K562 (cell line): ENCODE data around the gene OCA2. TPM values are rescaled to one million over a fixed set of nuclear protein-coding genes. Genes with fewer than 3 reads are reported as not detected.

Experiments used
- HNRNPLL ChIP-seq: fragments of 200-400 bp; formaldehyde crosslinking; IDR thresholded peaks from 2 replicates; pipeline ENCODE4 v1.6.1; 2017; ENCODE audit warnings: low read length, low read depth, mild to moderate bottlenecking; ENCODE audit not compliant: poor library complexity, severe bottlenecking
- HOXB6 ChIP-seq: fragments of 250-450 bp; sonication (Bioruptor Pico); IDR thresholded peaks from 2 replicates; pipeline ENCODE4 v1.5.1; 2022; ENCODE audit warnings: mild to moderate bottlenecking, borderline replicate concordance
- KDM4B ChIP-seq, 2 experiments: fragments of 450-650 bp in 1 of 2; sonication (generic) in 1 of 2; IDR thresholded peaks; 2 replicates each; pipeline ENCODE4 v1.6.1; 2016 to 2017; ENCODE audit warnings: borderline replicate concordance in 2 of 2, antibody characterized with exemption in 1 of 2, low read depth in 1 of 2, mild to moderate bottlenecking in 1 of 2
- LCOR ChIP-seq: sonication (generic); formaldehyde crosslinking; IDR thresholded peaks from 2 replicates; pipeline ENCODE4 v1.8.0; 2022; ENCODE audit warnings: mild to moderate bottlenecking, missing genetic modification reagents
- MTF1 ChIP-seq: fragments of 250-450 bp; sonication (Bioruptor Pico); IDR thresholded peaks from 2 replicates; pipeline ENCODE4 v1.9.0; 2021; ENCODE audit warnings: moderate library complexity, mild to moderate bottlenecking, inconsistent platforms, borderline replicate concordance
- PREB ChIP-seq: sonication (generic); formaldehyde crosslinking; IDR thresholded peaks from 2 replicates; pipeline ENCODE4 v1.8.1; 2023; ENCODE audit warnings: mild to moderate bottlenecking, missing genetic modification reagents
- RFX1 ChIP-seq: fragments of 450-650 bp; IDR thresholded peaks from 2 replicates; pipeline ENCODE4 v1.6.1; 2016; ENCODE audit warnings: mild to moderate bottlenecking, moderate library complexity
- RFX7 ChIP-seq: fragments of 250-450 bp; sonication (Bioruptor Pico); IDR thresholded peaks from 2 replicates; pipeline ENCODE4 v1.5.1; 2021; ENCODE audit warnings: mild to moderate bottlenecking
- SNAPC5 ChIP-seq: fragments of 250-450 bp; sonication (Bioruptor Pico); IDR thresholded peaks from 2 replicates; pipeline ENCODE4 v1.8.0; 2021; ENCODE audit warnings: moderate library complexity, mild to moderate bottlenecking, inconsistent platforms
- TBL1XR1 ChIP-seq, 2 experiments: IDR thresholded peaks; 2 replicates each; pipeline ENCODE4 v1.6.1; 2012; ENCODE audit warnings: improper control_type of control experiment in 2 of 2, low read length in 2 of 2, mild to moderate bottlenecking in 1 of 2
- ZNF436 ChIP-seq: fragments of 250-450, 450-650 bp; sonication (Bioruptor Pico); formaldehyde crosslinking; IDR thresholded peaks from 2 replicates; pipeline ENCODE4 v1.7.0; 2020; ENCODE audit warnings: mild to moderate bottlenecking
- ZNF511 ChIP-seq: sonication (generic); formaldehyde crosslinking; IDR thresholded peaks from 2 replicates; pipeline ENCODE4 v1.8.0; 2022; ENCODE audit warnings: mild to moderate bottlenecking, missing genetic modification reagents
- polyA plus RNA-seq, 8 experiments: library from polyadenylated mRNA; depleted of rRNA in 4 of 8; stranded (reverse) in 5 of 8; unstranded in 3 of 8; fragments of >200 nt; fragmentation: Nextera tagmentation in 2 of 8; fragmentation: Illumina TruSeq in 1 of 8; extraction: Ambion mirVana in 2 of 8; extraction: Trizol in 1 of 8; gene quantifications; 2 replicates each; pipeline versions ENCODE4 v1.2.1 to v1.2.3, GENCODE V29; 2011 to 2014; ENCODE audit warnings: inconsistent platforms in 1 of 8, missing spikeins in 1 of 8
- total RNA-seq, 7 experiments: library from RNA; depleted of rRNA in 6 of 7; stranded (reverse); fragments of >200 nt in 6 of 7; fragmentation: Illumina TruSeq in 2 of 7; extraction: Trizol in 2 of 7; gene quantifications; 2 replicates each; pipeline versions ENCODE4 v1.2.1 to v1.2.3, GENCODE V29; 2011 to 2021; ENCODE audit warnings: low replicate concordance in 1 of 7
- TF ChIP-seq, protein P1 (sequence below): fragments of 450-650 bp; formaldehyde crosslinking; IDR thresholded peaks from 2 replicates; pipeline ENCODE4 v1.4.0; 2022; ENCODE audit warnings: missing genetic modification characterization
- TF ChIP-seq, protein P2 (sequence below): fragments of 450-650 bp; formaldehyde crosslinking; IDR thresholded peaks from 2 replicates; pipeline ENCODE4 v1.4.0; 2020; ENCODE audit warnings: mild to moderate bottlenecking, moderate library complexity
- TF ChIP-seq, protein P3 (sequence below): sonication (generic); IDR thresholded peaks from 2 replicates; pipeline ENCODE4 v1.6.1; 2016
- TF ChIP-seq, protein P4 (sequence below): fragments of 250-450 bp; sonication (Bioruptor Pico); IDR thresholded peaks from 2 replicates; pipeline ENCODE4 v1.4.0; 2020; ENCODE audit warnings: mild to moderate bottlenecking, moderate library complexity, borderline replicate concordance
- TF ChIP-seq, protein P5 (sequence below): sonication (generic); formaldehyde crosslinking; IDR thresholded peaks from 2 replicates; pipeline ENCODE4 v1.8.0; 2022; ENCODE audit warnings: missing genetic modification reagents, mild to moderate bottlenecking, moderate library complexity, borderline replicate concordance

The OCA2 gene
- total and polyA plus RNA-seq, 9 of the 15 experiments (the other 6 are each of a cell fraction or from before 2014, with no cell fraction given) = 0.07 to 0.59 (median 0.17) TPM; not detected in 1

- no peak for TF ChIP-seq PREB (CRISPR knock-in tag)
- TF ChIP-seq, protein P1, sequence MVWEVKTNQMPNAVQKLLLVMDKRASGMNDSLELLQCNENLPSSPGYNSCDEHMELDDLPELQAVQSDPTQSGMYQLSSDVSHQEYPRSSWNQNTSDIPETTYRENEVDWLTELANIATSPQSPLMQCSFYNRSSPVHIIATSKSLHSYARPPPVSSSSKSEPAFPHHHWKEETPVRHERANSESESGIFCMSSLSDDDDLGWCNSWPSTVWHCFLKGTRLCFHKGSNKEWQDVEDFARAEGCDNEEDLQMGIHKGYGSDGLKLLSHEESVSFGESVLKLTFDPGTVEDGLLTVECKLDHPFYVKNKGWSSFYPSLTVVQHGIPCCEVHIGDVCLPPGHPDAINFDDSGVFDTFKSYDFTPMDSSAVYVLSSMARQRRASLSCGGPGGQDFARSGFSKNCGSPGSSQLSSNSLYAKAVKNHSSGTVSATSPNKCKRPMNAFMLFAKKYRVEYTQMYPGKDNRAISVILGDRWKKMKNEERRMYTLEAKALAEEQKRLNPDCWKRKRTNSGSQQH (CRISPR knock-in tag) = no peak
- no peak for TF ChIP-seq RFX7 (CRISPR knock-in tag)
- TF ChIP-seq LCOR (CRISPR knock-in tag) = peak; percentile 62; the same call in 1 of the 2 replicates
- TF ChIP-seq KDM4B (IDR thresholded peaks at IDR 0.05; ENCODE audit: borderline replicate concordance in 2 of 2, low read depth in 1 of 2) = no peak
- TF ChIP-seq ZNF436 (CRISPR knock-in tag) = no peak
- TF ChIP-seq HOXB6 = no peak
- TF ChIP-seq, protein P2, sequence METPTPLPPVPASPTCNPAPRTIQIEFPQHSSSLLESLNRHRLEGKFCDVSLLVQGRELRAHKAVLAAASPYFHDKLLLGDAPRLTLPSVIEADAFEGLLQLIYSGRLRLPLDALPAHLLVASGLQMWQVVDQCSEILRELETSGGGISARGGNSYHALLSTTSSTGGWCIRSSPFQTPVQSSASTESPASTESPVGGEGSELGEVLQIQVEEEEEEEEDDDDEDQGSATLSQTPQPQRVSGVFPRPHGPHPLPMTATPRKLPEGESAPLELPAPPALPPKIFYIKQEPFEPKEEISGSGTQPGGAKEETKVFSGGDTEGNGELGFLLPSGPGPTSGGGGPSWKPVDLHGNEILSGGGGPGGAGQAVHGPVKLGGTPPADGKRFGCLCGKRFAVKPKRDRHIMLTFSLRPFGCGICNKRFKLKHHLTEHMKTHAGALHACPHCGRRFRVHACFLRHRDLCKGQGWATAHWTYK (CRISPR knock-in tag) = no peak
- TF ChIP-seq SNAPC5 (CRISPR knock-in tag) = no peak
- TF ChIP-seq MTF1 (CRISPR knock-in tag) = no peak
- TF ChIP-seq, protein P3, sequence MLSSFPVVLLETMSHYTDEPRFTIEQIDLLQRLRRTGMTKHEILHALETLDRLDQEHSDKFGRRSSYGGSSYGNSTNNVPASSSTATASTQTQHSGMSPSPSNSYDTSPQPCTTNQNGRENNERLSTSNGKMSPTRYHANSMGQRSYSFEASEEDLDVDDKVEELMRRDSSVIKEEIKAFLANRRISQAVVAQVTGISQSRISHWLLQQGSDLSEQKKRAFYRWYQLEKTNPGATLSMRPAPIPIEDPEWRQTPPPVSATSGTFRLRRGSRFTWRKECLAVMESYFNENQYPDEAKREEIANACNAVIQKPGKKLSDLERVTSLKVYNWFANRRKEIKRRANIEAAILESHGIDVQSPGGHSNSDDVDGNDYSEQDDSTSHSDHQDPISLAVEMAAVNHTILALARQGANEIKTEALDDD = no peak
- TF ChIP-seq, protein P4, sequence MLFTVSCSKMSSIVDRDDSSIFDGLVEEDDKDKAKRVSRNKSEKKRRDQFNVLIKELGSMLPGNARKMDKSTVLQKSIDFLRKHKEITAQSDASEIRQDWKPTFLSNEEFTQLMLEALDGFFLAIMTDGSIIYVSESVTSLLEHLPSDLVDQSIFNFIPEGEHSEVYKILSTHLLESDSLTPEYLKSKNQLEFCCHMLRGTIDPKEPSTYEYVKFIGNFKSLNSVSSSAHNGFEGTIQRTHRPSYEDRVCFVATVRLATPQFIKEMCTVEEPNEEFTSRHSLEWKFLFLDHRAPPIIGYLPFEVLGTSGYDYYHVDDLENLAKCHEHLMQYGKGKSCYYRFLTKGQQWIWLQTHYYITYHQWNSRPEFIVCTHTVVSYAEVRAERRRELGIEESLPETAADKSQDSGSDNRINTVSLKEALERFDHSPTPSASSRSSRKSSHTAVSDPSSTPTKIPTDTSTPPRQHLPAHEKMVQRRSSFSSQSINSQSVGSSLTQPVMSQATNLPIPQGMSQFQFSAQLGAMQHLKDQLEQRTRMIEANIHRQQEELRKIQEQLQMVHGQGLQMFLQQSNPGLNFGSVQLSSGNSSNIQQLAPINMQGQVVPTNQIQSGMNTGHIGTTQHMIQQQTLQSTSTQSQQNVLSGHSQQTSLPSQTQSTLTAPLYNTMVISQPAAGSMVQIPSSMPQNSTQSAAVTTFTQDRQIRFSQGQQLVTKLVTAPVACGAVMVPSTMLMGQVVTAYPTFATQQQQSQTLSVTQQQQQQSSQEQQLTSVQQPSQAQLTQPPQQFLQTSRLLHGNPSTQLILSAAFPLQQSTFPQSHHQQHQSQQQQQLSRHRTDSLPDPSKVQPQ (CRISPR knock-in tag) = no peak
- TF ChIP-seq, protein P5, sequence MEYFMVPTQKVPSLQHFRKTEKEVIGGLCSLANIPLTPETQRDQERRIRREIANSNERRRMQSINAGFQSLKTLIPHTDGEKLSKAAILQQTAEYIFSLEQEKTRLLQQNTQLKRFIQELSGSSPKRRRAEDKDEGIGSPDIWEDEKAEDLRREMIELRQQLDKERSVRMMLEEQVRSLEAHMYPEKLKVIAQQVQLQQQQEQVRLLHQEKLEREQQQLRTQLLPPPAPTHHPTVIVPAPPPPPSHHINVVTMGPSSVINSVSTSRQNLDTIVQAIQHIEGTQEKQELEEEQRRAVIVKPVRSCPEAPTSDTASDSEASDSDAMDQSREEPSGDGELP (CRISPR knock-in tag) = peak; percentile 35; the same call in 1 of the 2 replicates
- no peak for TF ChIP-seq RFX1
- no peak for TF ChIP-seq HNRNPLL
- peak; percentile 59; the same call in 1 of the 2 replicates for TF ChIP-seq ZNF511
- no peak for TF ChIP-seq TBL1XR1 (IDR thresholded peaks at IDR 0.05; ENCODE audit: low read length in 2 of 2)
Observed at GRCh38 chr15:27970661-27971392, 128.3 kb downstream of the OCA2 start (continued).
